GM06990 (cell line): ENCODE results near the gene GALNT15.

ENCODE experiments used
- DNase-seq: peaks from one replicate; pipeline ENCODE4 v3.0.0-alpha.2; 2011; ENCODE audit not compliant: insufficient read length; ENCODE audit errors: extremely low read depth
- H3K27me3 ChIP-seq: replicated peaks from 2 replicates; pipeline ENCODE4 v1.6.0; 2011; ENCODE audit warnings: low read length; ENCODE audit not compliant: control insufficient read depth, insufficient read depth
- H3K36me3 ChIP-seq: 2 replicates; pipeline ENCODE4 v1.5.1; 2011; ENCODE audit warnings: low read length; ENCODE audit not compliant: control insufficient read depth, insufficient read depth
- H3K4me3 ChIP-seq: replicated peaks from 2 replicates; pipeline ENCODE4 v1.5.1; 2011; ENCODE audit warnings: low read depth, mild to moderate bottlenecking, control low read depth, low read length
- TF ChIP-seq, protein P1 (sequence below): IDR thresholded peaks from 2 replicates; pipeline ENCODE4 v1.5.1; 2011; ENCODE audit warnings: low read length, control low read depth, mild to moderate bottlenecking, inconsistent platforms; ENCODE audit not compliant: insufficient read depth, poor library complexity, severe bottlenecking

The GALNT15 gene

DNA sequence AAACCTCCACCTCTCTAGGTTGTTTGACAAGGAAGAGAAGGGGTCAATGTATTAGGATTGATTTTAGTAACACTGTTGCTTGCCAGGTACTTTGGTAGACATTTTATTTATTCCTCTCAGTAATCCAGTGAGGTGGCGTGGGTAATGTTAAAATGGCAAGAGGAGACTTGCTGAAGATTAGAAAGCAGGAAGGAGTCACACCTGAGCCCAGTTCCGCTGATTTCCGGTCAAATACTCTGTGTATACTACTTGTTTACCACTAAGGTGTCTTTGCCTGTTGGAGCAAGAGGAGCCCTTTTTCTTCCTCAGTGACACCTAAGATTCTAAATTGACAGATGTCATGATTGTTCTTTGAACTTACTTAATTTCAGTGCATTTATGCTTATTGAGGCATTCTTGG lies 92.2 kb downstream of the GALNT15 start:
- H3K4me3 ChIP-seq, result peak overlapping the region; percentile 33
- TF ChIP-seq, protein P1, sequence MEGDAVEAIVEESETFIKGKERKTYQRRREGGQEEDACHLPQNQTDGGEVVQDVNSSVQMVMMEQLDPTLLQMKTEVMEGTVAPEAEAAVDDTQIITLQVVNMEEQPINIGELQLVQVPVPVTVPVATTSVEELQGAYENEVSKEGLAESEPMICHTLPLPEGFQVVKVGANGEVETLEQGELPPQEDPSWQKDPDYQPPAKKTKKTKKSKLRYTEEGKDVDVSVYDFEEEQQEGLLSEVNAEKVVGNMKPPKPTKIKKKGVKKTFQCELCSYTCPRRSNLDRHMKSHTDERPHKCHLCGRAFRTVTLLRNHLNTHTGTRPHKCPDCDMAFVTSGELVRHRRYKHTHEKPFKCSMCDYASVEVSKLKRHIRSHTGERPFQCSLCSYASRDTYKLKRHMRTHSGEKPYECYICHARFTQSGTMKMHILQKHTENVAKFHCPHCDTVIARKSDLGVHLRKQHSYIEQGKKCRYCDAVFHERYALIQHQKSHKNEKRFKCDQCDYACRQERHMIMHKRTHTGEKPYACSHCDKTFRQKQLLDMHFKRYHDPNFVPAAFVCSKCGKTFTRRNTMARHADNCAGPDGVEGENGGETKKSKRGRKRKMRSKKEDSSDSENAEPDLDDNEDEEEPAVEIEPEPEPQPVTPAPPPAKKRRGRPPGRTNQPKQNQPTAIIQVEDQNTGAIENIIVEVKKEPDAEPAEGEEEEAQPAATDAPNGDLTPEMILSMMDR, result no peak
- H3K36me3 ChIP-seq, result peaks cover 2% of the 10 kb centered on the region; the same call in 1 of the 2 replicates
- no peaks in the 10 kb centered on the region for H3K27me3 ChIP-seq
- no peak for DNase-seq

DNA sequence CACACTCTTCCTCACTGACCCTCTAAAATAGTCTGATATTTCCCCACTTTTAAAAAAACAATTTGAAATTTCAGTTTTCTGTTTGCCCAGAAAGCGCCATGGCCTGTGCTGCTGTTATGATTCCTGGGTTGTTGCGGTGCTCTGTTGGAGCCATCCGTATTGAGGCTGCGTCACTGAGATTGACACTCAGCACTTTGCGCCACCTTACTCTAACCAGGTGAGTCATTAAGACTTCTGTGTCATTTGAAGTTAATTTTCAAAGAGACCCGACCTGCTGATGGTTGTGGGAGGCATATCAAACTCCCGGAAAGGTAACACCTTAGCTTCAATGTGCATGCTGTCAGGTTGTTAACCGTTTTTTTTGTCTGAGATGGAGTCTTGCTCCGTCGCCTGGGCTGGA lies 96.4 kb downstream of the GALNT15 start:
- Histone ChIP-seq H3K27me3 (no peaks in the 10 kb centered on the region), H3K4me3 (no peak overlapping the region), H3K36me3 (no peaks in the 10 kb centered on the region; the same call in none of the 2 replicates)
- no peak for DNase-seq
- TF ChIP-seq, protein P1, result no peak

DNA sequence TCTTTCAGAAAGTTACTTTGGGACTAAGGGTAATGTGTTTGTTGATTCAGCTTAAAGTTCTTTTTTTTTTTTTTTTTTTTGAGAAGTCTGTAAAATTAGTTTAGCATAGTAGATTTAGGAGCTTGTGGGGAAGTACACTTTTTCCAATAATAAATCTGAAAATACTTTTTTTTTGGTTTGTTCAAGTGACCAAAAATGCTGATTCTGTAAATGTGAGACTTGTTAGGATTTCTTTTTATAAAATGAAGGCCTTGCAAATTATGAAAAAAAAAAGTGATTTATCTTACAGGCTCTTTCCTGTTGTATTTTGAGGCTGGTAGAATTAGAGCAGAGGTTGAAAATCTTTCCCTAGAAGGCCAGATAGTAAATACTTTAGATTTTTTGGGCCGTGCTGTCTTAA lies 98.1 kb downstream of the GALNT15 start:
- H3K36me3 ChIP-seq, result peaks cover 2% of the 10 kb centered on the region

DNA sequence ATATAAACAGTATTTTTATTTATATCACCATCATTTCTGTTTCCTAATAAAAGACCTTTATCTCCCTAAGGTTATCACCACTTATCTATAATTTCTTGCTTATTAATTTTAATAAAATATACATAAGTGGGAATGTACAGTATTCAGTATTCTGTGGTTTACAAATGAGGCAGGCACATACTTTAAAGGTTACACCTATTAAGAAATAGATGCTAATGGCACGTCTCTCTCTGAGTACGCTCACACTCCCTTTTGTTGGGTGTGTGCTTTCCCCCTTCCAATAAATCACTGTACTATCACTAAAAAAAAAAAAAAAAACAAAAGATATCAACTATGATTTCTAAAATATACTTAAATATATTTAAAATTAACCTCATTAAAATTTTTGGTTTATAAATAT lies 99.4 kb downstream of the GALNT15 start:
- no peaks in the 10 kb centered on the region for H3K27me3 ChIP-seq
- H3K4me3 ChIP-seq, result no peak overlapping the region
- DNase-seq, result no peak
- TF ChIP-seq, protein P1, result no peak
- H3K36me3 ChIP-seq, result peaks cover 2% of the 10 kb centered on the region

More for the DNA sequence above, 98.1 kb downstream of the GALNT15 start:
- TF ChIP-seq, protein P1, result no peak
- Histone ChIP-seq H3K4me3 (no peak overlapping the region), H3K27me3 (no peaks in the 10 kb centered on the region)
- no peak for DNase-seq

DNA sequence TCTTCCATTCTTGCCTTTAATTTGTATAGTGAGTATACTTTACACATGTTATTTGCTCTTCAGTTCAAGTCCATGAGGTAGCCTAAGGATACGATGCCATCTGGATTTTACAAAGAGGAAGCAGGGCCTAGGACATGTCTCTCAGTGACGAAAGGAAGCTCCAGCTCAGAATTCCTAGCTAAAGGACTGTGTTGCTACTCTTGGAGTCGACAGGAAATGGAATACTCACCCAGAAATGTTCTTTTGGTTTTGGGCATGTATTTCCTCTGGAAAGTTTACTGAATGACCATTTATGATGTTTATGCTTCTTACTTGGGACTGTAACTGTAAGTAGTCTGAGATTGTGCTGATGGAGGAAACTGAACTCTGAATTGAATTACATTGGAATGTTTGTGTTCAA lies 103.0 kb downstream of the GALNT15 start:
- no peaks in the 10 kb centered on the region for H3K27me3 ChIP-seq
- TF ChIP-seq, protein P1, result no peak
- H3K36me3 ChIP-seq, result peaks cover 2% of the 10 kb centered on the region
- no peak for DNase-seq
- no peak overlapping the region for H3K4me3 ChIP-seq
